HG03060 (cell line): ENCODE measurements around the gene LHFPL6.

Source experiments
- ATAC-seq: cut with Tn5 transposase; IDR thresholded peaks from one replicate; pipeline ENCODE4 v1.9.1; 2021; ENCODE audit warnings: low read depth, moderate number of reproducible peaks; ENCODE audit not compliant: unreplicated experiment

Gene LHFPL6

GRCh38 chr13:39419876-39420275, 183.1 kb downstream of the LHFPL6 start:
- ATAC-seq = no peak

- ATAC-seq = no peak
Observed at GRCh38 chr13:39419068-39419467, 183.9 kb downstream of the LHFPL6 start.

GRCh38 chr13:39418424-39418823, 184.6 kb downstream of the LHFPL6 start:
- no peak for ATAC-seq

- ATAC-seq = no peak
Observed at GRCh38 chr13:39417643-39418042, 185.3 kb downstream of the LHFPL6 start.

- ATAC-seq = no peak
Observed at GRCh38 chr13:39417131-39417530, 185.9 kb downstream of the LHFPL6 start.

GRCh38 chr13:39415008-39415802, 187.8 kb downstream of the LHFPL6 start:
- no peak for ATAC-seq

- ATAC-seq = no peak
Observed at GRCh38 chr13:39414339-39414738, 188.7 kb downstream of the LHFPL6 start.

GRCh38 chr13:39411511-39411910, 191.5 kb downstream of the LHFPL6 start:
- no peak for ATAC-seq

- no peak for ATAC-seq
Observed at GRCh38 chr13:39410964-39411363, 192.0 kb downstream of the LHFPL6 start.

- ATAC-seq = no peak
Observed at GRCh38 chr13:39410096-39410901, 192.7 kb downstream of the LHFPL6 start.

GRCh38 chr13:39408512-39408911, 194.5 kb downstream of the LHFPL6 start:
- ATAC-seq = no peak

GRCh38 chr13:39407786-39408185, 195.2 kb downstream of the LHFPL6 start:
- ATAC-seq = no peak

GRCh38 chr13:39407138-39407537, 195.9 kb downstream of the LHFPL6 start:
- no peak for ATAC-seq

GRCh38 chr13:39406688-39407087, 196.3 kb downstream of the LHFPL6 start:
- peak; percentile 47 for ATAC-seq

- ATAC-seq = no peak
Observed at GRCh38 chr13:39405596-39406205, 197.3 kb downstream of the LHFPL6 start.

GRCh38 chr13:39405107-39405506, 197.9 kb downstream of the LHFPL6 start:
- ATAC-seq = no peak

- ATAC-seq = no peak
Observed at GRCh38 chr13:39403106-39403505, 199.9 kb downstream of the LHFPL6 start.

GRCh38 chr13:39402221-39402970, 200.6 kb downstream of the LHFPL6 start:
- no peak for ATAC-seq

- ATAC-seq = no peak
Observed at GRCh38 chr13:39401756-39402155, 201.2 kb downstream of the LHFPL6 start.

- ATAC-seq = no peak
Observed at GRCh38 chr13:39401046-39401705, 201.8 kb downstream of the LHFPL6 start.
